ENCODE results near the gene SLC5A10. TPM values are rescaled to one million over a fixed set of nuclear protein-coding genes. Genes with fewer than 3 reads are reported as not detected.

The SLC5A10 gene
- total and polyA plus RNA-seq, 4 donors, result 0.05 to 0.23 (median 0.15) TPM

GRCh38 chr17:18978655-18979054, 26.7 kb downstream of the SLC5A10 start:
- WGBS, result 93% methylated on average over 17 of the region's 17 CpGs
- no peaks in the 10 kb centered on the region for H3K9me3 ChIP-seq (ENCODE audit: control insufficient read depth in 4 of 4, low read length in 3 of 4)
- no peak overlapping the region for H3K4me3 ChIP-seq (ENCODE audit: low read depth in 1 of 3, low read length in 3 of 3)
- peaks cover 7 to 40% (median 24%) of the 10 kb centered on the region in 4 donors for H3K4me1 ChIP-seq (ENCODE audit: control insufficient read depth in 4 of 4, insufficient read depth in 4 of 4, low read length in 3 of 4)
- peaks cover 0 to 10% (median 2%) of the 10 kb centered on the region in 4 donors for H3K36me3 ChIP-seq (ENCODE audit: control insufficient read depth in 4 of 4, insufficient read depth in 3 of 4, low read depth in 1 of 4, low read length in 3 of 4)
- no peak overlapping the region for H3K27ac ChIP-seq (ENCODE audit: low read depth in 1 of 2, low read length in 2 of 2)
- no peak for TF ChIP-seq ZBTB33 (IDR thresholded peaks at IDR 0.05)
- TF ChIP-seq REST (IDR thresholded peaks at IDR 0.05), result no peak
- no peak for TF ChIP-seq HNF4A (conservative IDR thresholded peaks at IDR 0.05)
- no peak for TF ChIP-seq HNF4G (IDR thresholded peaks at IDR 0.05)
- TF ChIP-seq CTCF (IDR thresholded peaks at IDR 0.05; ENCODE audit: low read depth, low read length, missing input control), result no peak
- TF ChIP-seq RXRA (IDR thresholded peaks at IDR 0.05), result no peak
- TF ChIP-seq NR2F2 (IDR thresholded peaks at IDR 0.05), result no peak
- no peak for TF ChIP-seq TAF1 (conservative IDR thresholded peaks at IDR 0.05)
- no peak for TF ChIP-seq FOXA1 (IDR thresholded peaks at IDR 0.05)
- TF ChIP-seq ATF3 (IDR thresholded peaks at IDR 0.05), result no peak
- no peak for TF ChIP-seq EGR1 (IDR thresholded peaks at IDR 0.05; ENCODE audit: low read depth in 2 of 2)
- no peak for TF ChIP-seq JUND (IDR thresholded peaks at IDR 0.05)
- H3K27me3 ChIP-seq (ENCODE audit: control insufficient read depth in 4 of 4, insufficient read depth in 4 of 4, low read length in 3 of 4), result no peaks in the 10 kb centered on the region
- H3K9ac ChIP-seq (ENCODE audit: low read depth in 1 of 2, low read length in 2 of 2), result no peak overlapping the region
- DNase-seq (ENCODE audit: low spot score), result no peak

GRCh38 chr17:18980682-18981334, 28.8 kb downstream of the SLC5A10 start:
- H3K36me3 ChIP-seq (ENCODE audit: control insufficient read depth in 4 of 4, insufficient read depth in 3 of 4, low read depth in 1 of 4, low read length in 3 of 4), result peaks cover 0 to 10% (median 5%) of the 10 kb centered on the region in 4 donors
- H3K27me3 ChIP-seq (ENCODE audit: control insufficient read depth in 4 of 4, insufficient read depth in 4 of 4, low read length in 3 of 4), result no peaks in the 10 kb centered on the region
- no peak overlapping the region for H3K27ac ChIP-seq (ENCODE audit: low read depth in 1 of 2, low read length in 2 of 2)
- no peak overlapping the region for H3K9ac ChIP-seq (ENCODE audit: low read depth in 1 of 2, low read length in 2 of 2)
- WGBS, result 88% methylated on average over 13 of the region's 13 CpGs
- peaks cover 7 to 40% (median 24%) of the 10 kb centered on the region in 4 donors for H3K4me1 ChIP-seq (ENCODE audit: control insufficient read depth in 4 of 4, insufficient read depth in 4 of 4, low read length in 3 of 4)
- no peaks in the 10 kb centered on the region for H3K9me3 ChIP-seq (ENCODE audit: control insufficient read depth in 4 of 4, low read length in 3 of 4)
- DNase-seq (ENCODE audit: low spot score), result no peak
- H3K4me3 ChIP-seq (ENCODE audit: low read depth in 1 of 3, low read length in 3 of 3), result no peak overlapping the region
- TF ChIP-seq FOXA1 (IDR thresholded peaks at IDR 0.05) (no peak), ATF3 (IDR thresholded peaks at IDR 0.05) (no peak), YY1 (IDR thresholded peaks at IDR 0.05) (no peak), HNF4A (conservative IDR thresholded peaks at IDR 0.05) (no peak), REST (IDR thresholded peaks at IDR 0.05) (no peak), EGR1 (IDR thresholded peaks at IDR 0.05; ENCODE audit: low read depth in 2 of 2) (no peak), MAX (IDR thresholded peaks at IDR 0.05) (no peak), JUND (IDR thresholded peaks at IDR 0.05) (no peak), RAD21 (IDR thresholded peaks at IDR 0.05) (no peak), FOXA2 (IDR thresholded peaks at IDR 0.05) (no peak), SP1 (IDR thresholded peaks at IDR 0.05) (no peak), HNF4G (IDR thresholded peaks at IDR 0.05) (no peak), NR2F2 (IDR thresholded peaks at IDR 0.05) (no peak), ZBTB33 (IDR thresholded peaks at IDR 0.05) (no peak)

Measured in liver (tissue), 9 donors.